Brain pericyte (primary cell): ENCODE results near the gene GNG14.
"Not testable (repeated sequence)": the region's sequence is repeated elsewhere in the genome, so short reads cannot be mapped to it uniquely, and the experiment has no call there.

Source experiments
- DNase-seq: peaks from one replicate; pipeline ENCODE4 v3.0.0-alpha.2; 2012; ENCODE audit warnings: low read depth, low spot score

GNG14 gene

DNA sequence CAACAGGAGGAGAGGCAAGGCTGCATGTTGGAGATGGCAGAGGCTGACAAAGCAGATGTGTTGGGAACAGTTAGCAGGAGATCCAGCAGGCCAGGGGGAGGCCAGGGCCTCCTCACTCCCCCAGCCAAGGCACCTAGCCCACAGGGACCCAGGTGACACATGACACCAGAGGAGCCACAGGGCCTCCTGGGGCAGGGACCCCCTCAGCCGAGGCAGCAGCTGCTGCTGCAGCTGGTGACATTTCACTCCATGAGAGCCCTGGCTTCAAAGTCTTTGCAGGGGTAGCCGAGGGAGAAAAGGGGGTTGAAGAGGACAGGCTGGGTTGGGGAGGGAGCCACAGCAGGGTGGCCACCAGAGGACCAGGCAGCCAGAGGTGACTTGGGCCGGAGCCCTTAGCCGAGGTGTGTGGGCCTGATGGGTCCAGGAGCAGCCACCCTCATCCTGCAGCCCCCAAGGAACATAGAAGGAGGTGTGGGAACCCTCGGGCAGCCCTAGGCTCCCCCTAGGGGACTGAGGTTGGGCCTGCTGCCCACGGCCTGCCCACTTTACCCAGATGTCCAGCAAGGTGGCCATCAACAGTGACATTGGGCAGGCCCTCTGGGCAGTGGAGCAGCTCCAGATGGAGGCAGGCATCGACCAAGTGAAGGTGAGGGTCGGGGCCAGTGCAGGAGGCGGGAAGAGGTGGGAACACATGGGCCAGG lies at the start of gene GNG14:
GNG14 (plus strand) TSS at position 503 of the 701 bp plus-strand sequence; CDS start at position 554, 51 bp downstream.
- DNase-seq = no peak

DNA sequence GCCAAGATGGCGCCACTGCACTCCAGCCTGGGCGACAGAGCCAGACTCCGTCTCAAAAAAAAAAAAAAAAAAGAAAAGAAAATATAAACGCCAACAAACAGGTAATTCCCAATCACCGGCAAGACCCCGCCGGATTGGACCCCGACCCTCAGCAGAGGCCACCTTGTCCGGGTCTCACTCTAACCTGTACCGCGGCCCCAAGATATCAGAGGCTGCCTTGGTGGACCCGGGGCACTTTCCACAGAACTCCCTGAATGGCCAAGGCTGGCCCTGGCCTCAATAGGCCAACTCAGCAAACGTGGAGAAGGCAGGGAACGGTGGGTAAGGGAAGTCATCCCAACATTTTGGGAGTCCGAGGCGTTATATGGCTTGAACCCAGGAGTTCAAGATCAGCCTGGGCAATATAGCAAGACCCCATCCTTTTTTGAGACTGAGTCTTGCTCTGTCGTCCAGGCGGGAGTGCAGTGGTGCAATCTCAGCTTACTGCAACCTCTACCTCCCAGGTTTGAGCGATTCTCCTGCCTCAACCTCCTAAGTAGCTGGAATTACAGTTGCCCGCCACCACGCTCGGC lies 49.1 kb upstream of the GNG14 start:
- no peak for DNase-seq

DNA sequence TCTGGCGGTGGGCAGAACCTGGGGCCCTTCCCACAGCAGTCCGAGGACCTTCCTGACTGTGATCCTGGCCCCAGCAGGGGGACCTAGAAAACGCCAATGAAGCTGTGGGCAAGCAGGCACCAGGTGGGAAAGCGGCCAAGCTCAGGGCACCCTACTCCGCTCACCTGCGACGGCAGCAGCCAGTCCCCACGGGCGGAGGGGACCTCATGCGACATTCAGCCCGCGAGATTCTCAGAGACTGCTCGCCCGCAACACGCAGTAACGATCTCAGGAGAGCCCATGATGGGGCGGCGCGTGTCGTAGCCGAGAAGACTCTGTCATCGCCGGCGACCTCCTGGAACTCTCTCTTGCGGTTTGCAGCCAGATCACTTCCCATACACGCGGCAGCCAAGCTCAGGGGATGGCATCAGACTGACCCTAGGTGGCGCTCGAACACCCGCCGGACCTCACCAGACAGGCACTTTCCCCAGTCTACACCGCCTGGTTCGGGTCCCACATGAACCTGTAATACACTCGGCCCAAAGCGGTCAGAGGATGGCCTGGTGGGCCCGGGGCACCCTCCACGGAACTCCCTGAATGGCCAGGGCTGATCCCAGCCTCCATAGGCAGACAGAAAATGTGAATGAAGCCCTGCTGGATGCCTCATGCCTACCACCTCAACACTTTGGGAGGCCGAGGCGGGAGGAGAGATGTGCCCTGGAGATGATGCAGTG lies 47.7 kb upstream of the GNG14 start:
- DNase-seq = peak; percentile 5

DNA sequence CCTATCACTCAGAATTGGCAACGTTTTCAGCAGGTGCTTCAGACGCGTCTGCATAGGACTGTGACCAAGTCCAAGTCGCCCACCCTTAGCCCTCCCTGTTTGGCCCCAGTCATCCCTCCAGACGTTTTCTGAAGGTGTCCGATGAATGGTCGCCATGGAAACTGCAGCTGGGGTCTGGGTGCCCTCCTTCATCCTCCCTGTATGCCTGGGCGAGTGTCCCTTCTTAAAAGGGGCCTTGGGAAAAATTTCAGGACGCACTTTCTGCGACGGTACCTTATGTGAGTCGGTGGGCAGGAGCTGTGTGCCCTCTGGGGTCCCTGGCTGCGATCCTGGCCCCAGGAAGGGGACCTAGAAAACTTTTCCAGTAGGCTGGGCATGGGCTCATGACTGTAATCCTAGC lies 46.3 kb upstream of the GNG14 start:
- no peak for DNase-seq

DNA sequence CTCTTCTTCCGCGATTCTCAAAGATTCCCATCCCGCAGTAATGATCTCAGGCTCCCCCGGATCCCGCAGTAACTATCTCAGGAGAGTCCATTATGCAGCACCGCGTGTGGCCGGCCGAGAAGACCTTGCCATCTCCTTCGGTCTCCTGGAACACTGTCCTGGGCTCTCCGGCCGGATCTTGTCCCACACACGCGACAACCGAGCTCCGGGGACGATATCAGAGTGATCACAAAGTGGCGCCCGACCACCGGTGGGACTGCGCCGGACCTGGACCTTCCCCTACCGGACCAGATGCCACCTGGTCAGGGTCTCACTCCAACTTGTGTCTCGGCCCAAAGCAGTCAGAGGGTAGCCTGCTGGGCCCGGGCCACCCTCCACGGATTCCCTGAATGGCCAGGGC lies 45.3 kb upstream of the GNG14 start:
- DNase-seq = no peak

DNA sequence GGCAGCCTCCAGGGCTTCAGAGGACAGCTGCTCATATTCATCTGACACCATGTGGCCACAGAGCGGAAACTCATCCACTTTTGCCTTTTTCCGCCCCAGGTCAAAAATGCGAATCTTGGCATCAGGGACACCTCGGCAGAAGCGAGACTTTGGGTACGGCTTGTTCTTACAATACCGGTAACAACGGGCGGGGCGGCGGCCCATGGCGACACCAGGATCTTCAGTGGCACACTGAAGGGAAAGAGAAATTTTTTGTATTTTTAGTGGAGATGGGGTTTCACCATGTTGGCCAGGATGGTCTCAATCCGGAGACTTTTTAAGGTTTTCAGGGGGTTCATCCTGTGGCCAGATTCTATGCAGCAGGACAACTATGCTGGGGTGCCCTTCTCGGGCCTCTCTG lies 44.1 kb upstream of the GNG14 start:
- not testable (repeated sequence) for DNase-seq

DNA sequence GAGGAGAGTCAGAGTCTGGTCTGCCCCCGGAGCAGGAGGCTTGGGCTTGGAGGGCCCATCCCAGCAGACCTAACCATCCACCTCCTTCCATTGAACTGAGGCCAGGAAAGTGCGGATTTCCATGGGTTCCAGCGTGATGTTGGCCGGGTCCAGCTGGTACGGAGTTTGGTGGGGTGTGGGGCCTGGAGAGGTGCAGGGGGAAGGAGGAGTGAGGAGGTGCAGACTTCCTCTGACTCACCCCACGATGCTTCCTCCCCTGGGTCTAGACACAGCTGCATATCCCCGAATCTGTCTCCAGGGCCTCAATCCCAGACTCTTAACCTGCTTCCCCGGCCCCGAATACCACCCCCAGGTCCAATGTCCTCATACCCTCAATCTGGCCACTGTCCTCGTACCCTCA lies 41.2 kb upstream of the GNG14 start:
- DNase-seq = no peak

DNA sequence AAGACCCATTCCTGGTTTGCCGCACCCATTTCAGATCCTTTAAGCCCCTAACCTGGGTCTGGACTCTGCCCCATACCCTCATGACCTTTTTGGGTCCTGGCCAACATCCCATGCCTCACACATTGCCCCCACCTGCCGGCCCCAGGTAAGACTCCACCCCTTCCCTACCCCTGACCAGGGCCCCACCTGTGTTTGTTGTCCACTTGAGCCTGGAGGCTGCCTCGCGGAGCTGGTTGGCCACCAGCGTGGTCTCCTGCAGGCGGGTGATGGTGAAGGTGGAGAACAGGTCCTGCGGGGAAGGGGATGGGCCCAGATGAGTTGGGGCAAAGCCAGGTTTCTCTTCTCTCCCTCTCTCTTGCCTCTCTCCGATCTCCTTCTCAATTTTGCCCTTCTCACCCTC lies 40.8 kb upstream of the GNG14 start:
- DNase-seq = no peak

DNA sequence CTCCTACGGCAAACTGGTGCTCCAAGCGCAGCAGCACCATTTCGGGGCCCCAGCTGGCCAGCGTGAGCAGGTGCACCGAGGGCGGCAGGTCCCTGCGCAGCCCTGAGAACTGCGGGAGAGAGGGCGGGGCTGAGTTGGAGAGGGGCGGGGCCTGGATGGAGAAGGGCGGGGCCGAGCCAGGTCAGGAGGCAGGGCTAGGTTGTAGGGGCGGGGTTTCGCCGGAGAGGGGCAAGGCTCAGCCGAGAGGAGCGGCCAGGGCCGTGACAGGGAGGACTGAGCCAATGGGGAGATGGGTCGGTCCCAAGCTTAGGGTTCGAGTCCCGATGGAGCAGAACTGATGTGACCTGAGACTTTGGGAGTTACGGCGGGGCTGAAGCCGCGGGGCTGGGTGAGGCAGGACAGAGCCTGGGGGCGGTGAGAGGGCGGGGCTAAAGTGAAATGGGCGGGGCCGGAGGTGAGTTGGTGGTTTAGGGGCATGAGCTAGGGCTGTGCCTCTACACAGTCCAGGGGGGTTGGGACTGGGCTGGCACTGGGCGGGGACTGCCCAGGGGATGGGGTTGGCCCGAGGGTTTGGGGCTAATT lies 40.2 kb upstream of the GNG14 start:
- no peak for DNase-seq

DNA sequence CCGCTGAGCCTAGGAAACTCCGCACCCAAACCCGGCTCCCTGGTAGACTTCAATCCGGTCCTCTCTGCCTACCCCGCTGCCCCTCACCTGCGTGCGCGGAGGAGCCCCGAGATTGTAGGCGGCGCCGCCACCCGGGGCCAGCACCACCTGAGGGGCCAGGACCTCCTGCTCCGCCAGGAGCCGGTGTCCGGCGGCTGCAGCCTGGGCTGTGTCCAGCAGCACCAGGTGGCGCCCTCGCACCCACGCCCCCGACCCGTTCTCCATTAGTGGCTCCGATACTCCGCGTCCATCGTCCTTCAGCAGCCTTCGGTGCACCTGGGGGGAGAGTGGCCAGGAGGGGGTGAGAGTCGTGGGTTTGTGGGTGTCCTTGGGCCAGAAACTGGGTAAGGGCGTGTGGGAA lies 39.7 kb upstream of the GNG14 start:
- no peak for DNase-seq

DNA sequence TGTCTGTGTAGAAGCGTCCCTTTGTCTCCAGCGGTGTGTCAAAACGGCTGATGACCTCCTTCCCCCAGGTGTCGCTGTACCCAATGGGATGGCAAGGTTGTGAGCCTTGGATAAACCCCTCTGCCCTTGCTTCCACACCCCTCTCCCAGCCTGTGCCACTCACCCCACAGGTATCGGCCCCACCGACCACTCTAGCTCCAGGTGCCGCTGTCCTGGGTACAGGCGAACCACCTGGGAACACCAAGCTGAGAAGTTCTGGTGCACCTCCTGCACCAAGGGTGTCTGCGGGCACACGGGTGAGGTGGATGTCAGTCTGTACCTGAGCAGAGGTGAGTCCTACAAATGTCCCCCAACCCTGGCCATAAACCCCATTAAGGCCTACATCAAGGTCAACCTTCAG lies 37.9 kb upstream of the GNG14 start:
- no peak for DNase-seq

DNA sequence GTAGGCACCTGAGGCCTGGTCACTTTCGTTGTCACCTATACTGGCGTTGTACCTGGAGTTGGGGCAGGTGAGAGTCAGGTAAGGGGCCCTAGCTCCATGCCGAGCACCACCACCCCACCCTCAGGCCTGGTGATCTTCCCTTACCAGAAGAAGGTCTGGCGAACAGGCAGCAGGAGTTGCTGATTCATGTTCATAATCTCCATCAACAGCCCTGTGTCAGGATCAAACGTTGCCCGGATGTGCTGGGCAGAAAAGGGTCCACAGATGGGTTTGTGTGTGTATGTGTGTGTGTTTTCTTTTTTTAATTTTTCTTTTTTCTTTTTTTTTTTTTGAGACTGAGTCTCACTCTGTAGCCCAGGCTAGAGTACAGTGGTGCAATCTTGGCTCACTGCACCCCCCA lies 35.6 kb upstream of the GNG14 start:
- DNase-seq = no peak

DNA sequence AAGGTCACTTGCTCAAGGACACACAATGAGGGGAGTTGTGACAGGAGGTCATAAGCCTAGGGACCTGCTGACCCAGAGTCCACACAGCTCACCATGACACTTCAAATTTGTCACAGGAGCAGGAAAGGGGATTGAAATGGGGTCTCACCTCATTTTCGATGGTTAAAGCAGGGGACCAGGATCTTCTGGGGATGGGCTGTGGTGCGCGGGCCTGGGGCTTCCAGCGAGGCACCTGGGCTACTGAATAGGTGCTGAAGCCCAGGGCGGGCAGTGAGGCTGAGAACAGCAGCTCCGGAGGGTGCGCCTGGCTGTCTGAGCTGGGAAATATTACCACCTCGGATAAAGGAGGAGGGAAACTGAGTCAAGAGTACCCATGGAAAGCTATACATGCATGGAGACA lies 32.3 kb upstream of the GNG14 start:
- DNase-seq = no peak

DNA sequence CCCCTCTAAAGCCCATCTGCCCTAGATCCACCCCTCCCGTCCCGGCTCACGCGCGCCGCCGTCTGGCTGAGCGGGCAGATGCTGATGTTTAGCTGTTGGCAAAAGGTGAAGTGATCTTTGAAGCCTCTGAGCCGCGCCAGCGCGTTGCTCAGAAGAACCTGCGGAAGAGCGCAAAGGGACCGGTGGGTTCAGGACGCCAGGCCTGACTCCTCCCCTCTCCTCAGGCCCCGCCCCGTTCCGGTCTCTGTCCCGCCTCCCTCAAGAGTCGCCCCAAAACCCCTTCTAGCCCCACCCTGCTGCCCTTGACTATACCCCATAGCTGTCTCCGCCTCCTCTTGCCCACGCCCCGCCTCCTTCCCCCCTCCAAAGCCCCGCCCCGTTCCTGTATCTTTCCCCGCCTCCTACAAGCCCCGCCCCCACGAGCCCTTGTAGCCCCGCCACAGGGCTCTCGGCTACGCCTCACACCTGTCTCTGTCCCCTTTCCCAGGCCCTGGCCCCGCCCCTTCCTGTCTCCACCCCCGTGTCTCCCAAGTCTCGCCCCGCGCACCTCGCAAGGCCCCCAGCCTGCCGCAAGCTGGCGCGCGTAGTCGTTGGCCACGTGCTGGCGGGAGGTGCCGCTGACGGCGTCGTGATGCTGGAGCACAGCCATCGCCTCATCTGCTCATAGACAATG lies 30.8 kb upstream of the GNG14 start:
- DNase-seq = no peak

DNA sequence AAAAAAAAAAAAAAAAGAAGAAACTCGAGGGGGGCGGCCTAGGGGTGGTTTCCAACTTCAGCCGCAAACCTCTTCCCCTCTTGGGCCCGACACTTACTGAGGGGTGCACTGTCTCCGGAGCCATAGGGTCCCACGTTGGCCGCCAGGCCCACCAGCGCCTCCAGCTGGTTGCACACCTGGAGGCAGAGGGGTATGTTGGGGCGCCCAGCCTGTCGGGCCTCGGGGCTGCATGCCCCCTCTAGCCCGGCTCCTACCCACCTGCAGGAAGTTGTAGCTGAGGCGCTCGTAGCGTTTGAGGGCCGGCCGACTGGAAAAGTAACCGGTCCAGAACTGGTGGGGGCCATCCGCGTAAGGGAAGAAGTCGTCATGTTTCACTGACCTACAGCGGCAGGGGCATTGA lies 29.8 kb upstream of the GNG14 start:
- no peak for DNase-seq

DNA sequence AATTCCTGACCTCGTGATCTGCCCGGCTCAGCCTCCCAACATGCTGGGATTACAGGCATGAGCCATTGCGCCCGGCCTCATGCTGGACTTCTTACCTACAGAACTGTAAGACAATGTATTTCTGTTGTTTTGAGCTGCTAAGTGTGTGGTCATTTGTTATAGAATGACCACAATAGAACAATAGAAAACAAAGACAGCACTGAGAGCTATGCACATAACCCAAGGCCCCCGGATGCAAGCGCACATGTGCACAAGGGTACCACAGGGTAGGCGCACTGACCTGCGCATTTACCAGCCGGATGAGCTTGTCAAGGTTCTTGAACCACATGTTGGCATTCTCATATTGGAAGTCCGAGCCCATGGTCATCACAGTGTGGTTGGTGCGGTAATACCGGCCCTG lies 26.8 kb upstream of the GNG14 start:
- DNase-seq = no peak

DNA sequence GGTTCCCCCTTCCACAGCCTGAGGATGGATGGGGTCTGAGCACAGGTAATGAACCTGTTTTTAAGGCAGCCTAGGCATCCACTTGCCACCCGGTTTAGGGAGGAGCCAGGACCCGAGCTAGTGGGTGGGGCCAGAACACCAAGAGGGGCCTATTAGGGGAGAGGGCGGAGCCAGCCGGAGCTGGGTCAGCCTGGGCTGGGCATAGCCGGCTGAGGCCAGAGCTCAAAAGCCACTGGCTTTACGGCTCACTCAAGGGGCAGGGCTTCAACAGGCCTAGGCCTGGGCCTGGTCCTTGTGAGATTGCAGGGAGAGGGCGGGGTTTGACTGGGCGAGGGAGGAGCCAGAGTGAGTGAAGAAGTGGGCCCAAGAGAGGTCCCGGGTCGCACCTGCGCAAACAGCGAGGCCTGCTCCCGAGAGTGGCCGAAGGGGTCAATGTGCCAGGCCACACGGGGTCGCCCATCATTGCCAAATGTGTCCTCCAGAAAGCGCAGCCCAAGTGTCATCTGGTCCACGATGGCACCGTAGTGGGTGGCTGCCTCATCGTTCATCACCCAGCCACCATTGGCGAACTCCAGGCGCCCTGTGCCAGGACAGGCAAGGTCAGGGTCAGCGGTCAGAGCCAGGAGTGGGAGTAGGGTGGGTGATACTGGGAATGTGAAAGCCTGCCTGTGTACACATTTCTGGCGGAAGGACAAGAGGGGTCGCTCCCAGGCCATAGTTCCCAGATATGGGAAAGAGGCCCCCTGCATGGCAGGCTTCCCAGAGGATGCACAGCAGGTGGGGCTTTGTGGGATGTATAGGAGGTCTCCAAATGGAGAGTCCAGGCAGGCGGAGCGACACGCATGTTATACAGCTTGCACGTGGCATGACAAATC lies 23.2 kb upstream of the GNG14 start:
- DNase-seq = no peak

DNA sequence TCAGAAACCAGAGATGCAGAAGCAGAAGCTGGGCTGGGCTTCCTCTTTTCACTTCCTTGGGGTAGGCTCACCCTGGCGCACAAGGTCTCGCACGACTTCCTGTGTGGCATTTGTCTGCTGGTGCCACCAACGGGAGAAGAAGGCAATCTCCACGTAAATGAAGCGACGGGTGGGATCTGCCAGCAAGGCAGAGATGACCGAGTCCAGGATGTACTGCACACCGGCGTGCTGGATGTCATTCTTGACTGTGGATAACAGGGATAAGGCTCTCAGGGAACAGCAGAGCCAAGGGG lies 22.6 kb upstream of the GNG14 start:
- no peak for DNase-seq

DNA sequence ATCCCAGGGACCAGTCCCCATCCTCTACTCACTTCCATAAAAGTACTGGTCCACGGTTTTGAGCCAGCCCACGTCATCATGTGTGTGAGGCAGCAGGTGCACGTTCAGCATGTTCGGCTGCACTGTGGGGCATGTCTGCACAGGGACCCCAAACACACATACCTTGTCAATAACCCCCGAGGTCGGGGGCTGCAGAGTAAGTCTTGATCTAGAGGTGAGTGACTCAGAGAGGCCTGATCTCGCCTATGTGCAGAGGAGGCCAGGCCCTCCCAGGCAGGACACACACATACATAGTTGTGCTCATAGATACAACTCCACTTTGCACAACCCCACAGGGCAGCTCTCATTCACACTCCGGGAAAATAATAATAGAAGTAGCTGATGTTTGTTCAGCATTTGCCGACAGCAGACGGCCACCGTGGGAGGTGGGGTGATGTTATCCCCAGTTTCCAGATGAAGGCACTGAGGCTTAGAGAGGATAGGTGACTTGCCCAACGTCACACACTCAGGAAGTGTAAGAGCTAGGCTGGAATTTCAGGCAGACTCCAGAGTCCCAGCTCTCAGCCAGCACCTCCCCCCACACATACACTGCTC lies 22.0 kb upstream of the GNG14 start:
- DNase-seq = no peak

DNA sequence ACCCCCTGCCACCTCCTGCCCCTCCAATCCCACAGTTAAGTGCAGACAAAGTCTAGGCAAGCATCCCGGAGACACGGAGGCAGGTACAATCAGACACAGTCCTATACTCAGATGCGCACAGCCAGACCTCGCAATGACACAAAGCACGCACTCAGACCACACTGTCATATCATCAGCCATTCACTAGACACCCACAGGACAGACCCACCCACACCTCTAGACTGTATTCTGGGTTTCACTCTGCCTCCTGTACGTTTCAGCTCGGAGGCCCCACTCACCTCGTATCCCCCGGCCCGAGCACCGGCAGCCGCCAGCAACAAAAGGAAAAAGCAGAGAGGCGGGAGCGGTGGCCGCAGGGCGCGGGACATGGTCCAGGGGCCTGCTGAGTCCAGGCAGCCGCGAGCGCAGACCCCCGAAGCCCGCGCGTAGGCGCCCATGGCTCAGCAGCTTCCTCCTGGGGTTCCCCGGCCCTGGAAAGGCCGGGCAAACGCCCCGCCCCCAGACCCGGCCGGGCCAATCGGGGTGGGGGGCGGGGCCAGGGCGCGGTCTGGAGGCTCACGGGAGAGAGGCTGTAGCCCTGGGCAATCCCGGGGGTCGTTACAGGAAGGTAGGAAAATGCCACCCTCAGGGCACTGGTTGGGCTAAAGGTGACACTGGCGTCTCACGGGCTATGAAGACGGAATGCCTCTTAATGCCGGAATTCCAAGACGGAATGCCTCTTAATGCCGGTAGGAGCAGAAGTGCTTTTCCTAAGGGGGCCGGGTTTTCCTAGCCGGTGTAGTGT lies 21.3 kb upstream of the GNG14 start, which contains the start of the genes MAN2B1 and WDR83:
MAN2B1 (minus strand) TSS at position 478 of the 784 bp plus-strand sequence; CDS start at position 437, 41 bp downstream.
WDR83 (plus strand) TSS at position 543 of the 784 bp plus-strand sequence. CDS start 2,984 bp downstream, outside the sequence.
- no peak for DNase-seq
